NCI-H1436 treated with DMSO at 0.1 percent for 48 hours (cell line): ENCODE measurements around the gene NFATC1.

Source experiments
- DNase-seq: peaks from one replicate; lab custom pipeline; 2025; lab: John Stamatoyannopoulos, UW

Gene NFATC1

GRCh38 chr18:79423211-79424007, 27.7 kb downstream of the NFATC1 start:
- no peak for DNase-seq

- DNase-seq = no peak
Measured at GRCh38 chr18:79424008-79424565, 28.4 kb downstream of the NFATC1 start.

GRCh38 chr18:79424880-79425568, 29.3 kb downstream of the NFATC1 start:
- no peak for DNase-seq

GRCh38 chr18:79425569-79425886, 29.8 kb downstream of the NFATC1 start:
- DNase-seq = no peak

- DNase-seq = no peak
Measured at GRCh38 chr18:79426376-79427300, 30.9 kb downstream of the NFATC1 start.

- DNase-seq = no peak
Measured at GRCh38 chr18:79427368-79428225, 31.9 kb downstream of the NFATC1 start.

GRCh38 chr18:79428287-79428686, 32.6 kb downstream of the NFATC1 start:
- DNase-seq = no peak

- no peak for DNase-seq
Measured at GRCh38 chr18:79429381-79429780, 33.7 kb downstream of the NFATC1 start.

GRCh38 chr18:79429785-79430281, 34.1 kb downstream of the NFATC1 start:
- no peak for DNase-seq

- DNase-seq = no peak
Measured at GRCh38 chr18:79432376-79433120, 36.8 kb downstream of the NFATC1 start.

- DNase-seq = no peak
Measured at GRCh38 chr18:79433431-79433830, 37.7 kb downstream of the NFATC1 start.

GRCh38 chr18:79434607-79435401, 39.1 kb downstream of the NFATC1 start:
- no peak for DNase-seq

GRCh38 chr18:79436556-79437275, 41.0 kb downstream of the NFATC1 start:
- DNase-seq = no peak

GRCh38 chr18:79438089-79438897, 42.6 kb downstream of the NFATC1 start:
- DNase-seq = no peak

GRCh38 chr18:79438898-79439627, 43.3 kb downstream of the NFATC1 start:
- no peak for DNase-seq

GRCh38 chr18:79439628-79440023, 43.9 kb downstream of the NFATC1 start:
- DNase-seq = no peak
